ENCODE data around the gene ADAMTS8.

DNA sequence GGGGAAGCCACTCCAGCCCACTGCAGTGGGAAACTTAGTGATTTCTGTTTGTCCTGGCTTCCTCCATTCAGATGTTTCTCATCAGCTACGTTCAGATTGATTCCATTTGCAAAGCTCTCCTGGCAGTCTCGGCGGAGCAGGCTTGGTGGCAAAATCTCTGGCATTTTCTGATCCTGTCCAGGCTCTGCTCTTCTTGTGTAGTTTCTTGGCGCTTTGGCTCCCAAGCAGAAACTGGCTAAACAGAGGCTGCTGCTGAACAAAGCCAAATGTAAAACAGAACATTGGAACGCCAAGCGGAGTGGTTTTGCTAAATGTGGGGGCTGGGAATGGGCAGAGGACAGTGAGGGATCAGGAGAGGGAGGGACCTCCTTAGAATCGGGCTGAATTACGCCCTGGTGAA is 36.7 kb downstream of the ADAMTS8 start:
- TF ChIP-seq, protein P1, sequence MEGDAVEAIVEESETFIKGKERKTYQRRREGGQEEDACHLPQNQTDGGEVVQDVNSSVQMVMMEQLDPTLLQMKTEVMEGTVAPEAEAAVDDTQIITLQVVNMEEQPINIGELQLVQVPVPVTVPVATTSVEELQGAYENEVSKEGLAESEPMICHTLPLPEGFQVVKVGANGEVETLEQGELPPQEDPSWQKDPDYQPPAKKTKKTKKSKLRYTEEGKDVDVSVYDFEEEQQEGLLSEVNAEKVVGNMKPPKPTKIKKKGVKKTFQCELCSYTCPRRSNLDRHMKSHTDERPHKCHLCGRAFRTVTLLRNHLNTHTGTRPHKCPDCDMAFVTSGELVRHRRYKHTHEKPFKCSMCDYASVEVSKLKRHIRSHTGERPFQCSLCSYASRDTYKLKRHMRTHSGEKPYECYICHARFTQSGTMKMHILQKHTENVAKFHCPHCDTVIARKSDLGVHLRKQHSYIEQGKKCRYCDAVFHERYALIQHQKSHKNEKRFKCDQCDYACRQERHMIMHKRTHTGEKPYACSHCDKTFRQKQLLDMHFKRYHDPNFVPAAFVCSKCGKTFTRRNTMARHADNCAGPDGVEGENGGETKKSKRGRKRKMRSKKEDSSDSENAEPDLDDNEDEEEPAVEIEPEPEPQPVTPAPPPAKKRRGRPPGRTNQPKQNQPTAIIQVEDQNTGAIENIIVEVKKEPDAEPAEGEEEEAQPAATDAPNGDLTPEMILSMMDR (IDR thresholded peaks at IDR 0.05 in 8 of 11, conservative IDR thresholded peaks at IDR 0.05 in 3 of 11), result no peak
- TF ChIP-seq POLR2A (IDR thresholded peaks at IDR 0.05), result no peak

Data from spleen (tissue), 7 donors.